CD14-positive monocyte (primary cell): ENCODE data around the gene MOB3B. TPM values are rescaled to one million over a fixed set of nuclear protein-coding genes. Genes with fewer than 3 reads are reported as not detected.
A peak's percentile ranks its signal among the peaks of the same experiment; 100 is the strongest.

Experiments used
- DNase-seq, 3 donors: peaks; one replicate each; pipeline ENCODE4 v3.0.0-alpha.2; 2011 to 2022
- H2AFZ ChIP-seq: 2 replicates; pipeline ENCODE4 v1.6.0; 2012; ENCODE audit warnings: mild to moderate bottlenecking, low read depth, low read length, inconsistent platforms; ENCODE audit not compliant: insufficient read depth, poor library complexity, severe bottlenecking
- H3K27ac ChIP-seq, 2 donors: 1 replicate in 1 of 2; 2 replicates in 1 of 2; pipeline ENCODE4 v1.5.1; 2012 to 2013; ENCODE audit warnings: low read length in 2 of 2, control low read depth in 1 of 2, inconsistent platforms in 1 of 2, low read depth in 1 of 2, mild to moderate bottlenecking in 1 of 2
- H3K27me3 ChIP-seq, 2 donors: one replicate each; pipeline versions ENCODE4 v1.6.0 to v1.6.1; 2011 to 2013; ENCODE audit warnings: low read length in 2 of 2; ENCODE audit not compliant: control insufficient read depth in 2 of 2, insufficient read depth in 2 of 2
- H3K36me3 ChIP-seq, 2 donors: replicated peaks in 1 of 2; 1 replicate in 1 of 2; 2 replicates in 1 of 2; pipeline versions ENCODE4 v1.5.1 to v1.6.1; 2012 to 2013; ENCODE audit warnings: low read length in 2 of 2, control low read depth in 1 of 2, inconsistent platforms in 1 of 2, mild to moderate bottlenecking in 1 of 2; ENCODE audit not compliant: insufficient read depth in 2 of 2, control insufficient read depth in 1 of 2
- H3K4me1 ChIP-seq, 2 donors: 1 replicate in 1 of 2; 2 replicates in 1 of 2; pipeline versions ENCODE4 v1.5.1 to v1.6.1; 2012 to 2013; ENCODE audit warnings: low read length in 2 of 2, control low read depth in 1 of 2, inconsistent platforms in 1 of 2, mild to moderate bottlenecking in 1 of 2, moderate library complexity in 1 of 2; ENCODE audit not compliant: insufficient read depth in 2 of 2, control insufficient read depth in 1 of 2
- H3K4me2 ChIP-seq: replicated peaks from 2 replicates; pipeline ENCODE3; 2012; ENCODE audit warnings: low read length, moderate library complexity, mild to moderate bottlenecking; ENCODE audit not compliant: poor library complexity, severe bottlenecking; ENCODE audit errors: extremely low read depth
- H3K4me3 ChIP-seq, 3 experiments: fragments of 200-600 bp in 1 of 3; sonication (generic) in 1 of 3; replicated peaks in 1 of 3; 1 replicate in 2 of 3; 2 replicates in 1 of 3; pipeline ENCODE4 v1.5.1; 2011 to 2013; ENCODE audit warnings: low read length in 3 of 3, mild to moderate bottlenecking in 3 of 3, control low read depth in 2 of 3, low read depth in 2 of 3, inconsistent platforms in 1 of 3, moderate library complexity in 1 of 3
- H3K79me2 ChIP-seq: 2 replicates; pipeline ENCODE4 v1.6.0; 2012; ENCODE audit warnings: mild to moderate bottlenecking, control low read depth, inconsistent platforms, low read length, moderate library complexity; ENCODE audit not compliant: insufficient read depth
- H3K9ac ChIP-seq: 2 replicates; pipeline ENCODE4 v1.6.0; 2017; ENCODE audit warnings: low read length, mild to moderate bottlenecking; ENCODE audit not compliant: insufficient read depth, poor library complexity, severe bottlenecking
- H3K9me3 ChIP-seq, 2 donors: replicated peaks in 1 of 2; 1 replicate in 1 of 2; 2 replicates in 1 of 2; pipeline versions ENCODE4 v1.5.1 to v1.6.1; 2012 to 2013; ENCODE audit warnings: low read length in 2 of 2, control low read depth in 1 of 2; ENCODE audit not compliant: control insufficient read depth in 1 of 2, insufficient read depth in 1 of 2
- H4K20me1 ChIP-seq: 2 replicates; pipeline ENCODE4 v1.6.0; 2012; ENCODE audit warnings: mild to moderate bottlenecking, low read length, control low read depth, moderate library complexity; ENCODE audit not compliant: insufficient read depth
- H3K27ac Mint-ChIP-seq, 7 donors: one replicate each; pipeline ENCODE4 v1.8.0; 2020; ENCODE audit warnings: mild to moderate bottlenecking in 7 of 7, mixed read lengths in 7 of 7, moderate library complexity in 6 of 7, inconsistent platforms in 2 of 7
- H3K27me3 Mint-ChIP-seq, 3 donors: one replicate each; pipeline ENCODE4 v1.8.0; 2021 to 2022; ENCODE audit warnings: low read depth in 3 of 3, mild to moderate bottlenecking in 3 of 3, mixed read lengths in 3 of 3, moderate library complexity in 3 of 3, inconsistent platforms in 1 of 3
- H3K36me3 Mint-ChIP-seq, 2 donors: one replicate each; pipeline ENCODE4 v1.8.0; 2020; ENCODE audit warnings: mixed read lengths in 2 of 2, inconsistent platforms in 1 of 2, mild to moderate bottlenecking in 1 of 2
- H3K4me1 Mint-ChIP-seq: one replicate; pipeline ENCODE4 v1.8.0; 2020; ENCODE audit warnings: mild to moderate bottlenecking, mixed read lengths
- H3K4me3 Mint-ChIP-seq, 2 donors: one replicate each; pipeline ENCODE4 v1.8.0; 2020; ENCODE audit warnings: mild to moderate bottlenecking in 2 of 2, mixed read lengths in 2 of 2, moderate library complexity in 1 of 2
- H3K9me3 Mint-ChIP-seq, 7 donors: one replicate each; pipeline ENCODE4 v1.8.0; 2020 to 2022; ENCODE audit warnings: mixed read lengths in 7 of 7, mild to moderate bottlenecking in 6 of 7, moderate library complexity in 6 of 7, inconsistent platforms in 2 of 7
- WGBS: methylation state at CpG from one replicate; pipeline ENCODE4 v1.1.5; 2013; ENCODE audit warnings: missing lambda C conversion rate; ENCODE audit not compliant: insufficient coverage; 5-methylcytosine and 5-hydroxymethylcytosine counted together
- intact Hi-C, 2 donors: fragments of 100-400 bp; cut with micrococcal nuclease; formaldehyde crosslinking; loops; one replicate each; pipeline versions ENCODE4 v1.15.0 to v1.15.1; 2023
- polyA plus RNA-seq, 3 donors: library from polyadenylated mRNA; depleted of rRNA in 1 of 3; unstranded in 2 of 3; stranded (reverse) in 1 of 3; fragments of 300-500 nt in 2 of 3; fragments of >200 nt in 1 of 3; fragmentation: Illumina TruSeq in 2 of 3; gene quantifications; 1 replicate in 2 of 3; 2 replicates in 1 of 3; pipeline ENCODE4 v1.2.3, GENCODE V29; 2012 to 2021
- TF ChIP-seq, protein P1 (sequence below): fragments of 200-600 bp; IDR thresholded peaks from one replicate; pipeline ENCODE4 v1.8.0; 2022; ENCODE audit warnings: antibody characterized with exemption, mild to moderate bottlenecking

Gene MOB3B
- polyA plus RNA-seq, 3 donors = 1.2 to 2.2 (median 1.4) TPM

DNA sequence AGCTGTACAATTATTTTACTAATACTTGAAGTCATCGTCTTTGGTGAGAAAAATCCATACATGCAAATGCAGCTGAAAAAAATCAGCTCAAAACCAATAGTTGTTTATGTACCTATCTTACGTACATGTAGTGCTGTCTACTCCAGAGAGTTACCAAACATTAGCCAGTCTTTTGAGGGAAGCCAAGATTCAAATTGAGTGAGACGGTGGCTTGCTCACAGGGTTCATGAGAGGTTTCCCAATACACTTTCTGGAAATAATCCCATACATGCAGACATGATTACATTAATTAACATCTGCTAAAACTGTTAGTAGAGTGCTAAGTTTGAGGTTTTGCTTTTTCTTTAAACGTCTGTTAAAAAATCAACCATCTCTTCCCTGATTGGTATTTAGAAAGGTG, 41.4 kb upstream of the MOB3B start:
- DNase-seq = peak in 2 of 3 donors; percentile 50 to 51
- Histone ChIP-seq H3K27me3 (no peaks in the 10 kb centered on the region), H3K27ac (peak overlapping the region; percentile 99 to 100), H3K36me3 (peaks cover 8 to 25% of the 10 kb centered on the region in 2 donors), H3K4me1 (peaks cover 61 to 73% of the 10 kb centered on the region in 2 donors), H2AFZ (no peak overlapping the region), H3K79me2 (peaks cover 71% of the 10 kb centered on the region), H3K4me2 (peak overlapping the region; percentile 80), H3K9ac (peak overlapping the region; percentile 100), H3K4me3 (peak overlapping the region; percentile 78 to 95 (median 88)), H3K9me3 (peaks cover 0 to 6% of the 10 kb centered on the region in 2 donors), H4K20me1 (no peaks in the 10 kb centered on the region)
- Mint-ChIP-seq H3K27ac (peak overlapping the region; percentile 87 to 100 (median 100)), H3K4me3 (peak overlapping the region; percentile 88 to 89), H3K27me3 (peaks cover 0 to 4% (median 1%) of the 10 kb centered on the region in 3 donors), H3K36me3 (peaks cover 36 to 37% of the 10 kb centered on the region in 2 donors), H3K4me1 (peaks cover 66% of the 10 kb centered on the region), H3K9me3 (peaks cover 0 to 9% (median 3%) of the 10 kb centered on the region in 7 donors)
- TF ChIP-seq, protein P1, sequence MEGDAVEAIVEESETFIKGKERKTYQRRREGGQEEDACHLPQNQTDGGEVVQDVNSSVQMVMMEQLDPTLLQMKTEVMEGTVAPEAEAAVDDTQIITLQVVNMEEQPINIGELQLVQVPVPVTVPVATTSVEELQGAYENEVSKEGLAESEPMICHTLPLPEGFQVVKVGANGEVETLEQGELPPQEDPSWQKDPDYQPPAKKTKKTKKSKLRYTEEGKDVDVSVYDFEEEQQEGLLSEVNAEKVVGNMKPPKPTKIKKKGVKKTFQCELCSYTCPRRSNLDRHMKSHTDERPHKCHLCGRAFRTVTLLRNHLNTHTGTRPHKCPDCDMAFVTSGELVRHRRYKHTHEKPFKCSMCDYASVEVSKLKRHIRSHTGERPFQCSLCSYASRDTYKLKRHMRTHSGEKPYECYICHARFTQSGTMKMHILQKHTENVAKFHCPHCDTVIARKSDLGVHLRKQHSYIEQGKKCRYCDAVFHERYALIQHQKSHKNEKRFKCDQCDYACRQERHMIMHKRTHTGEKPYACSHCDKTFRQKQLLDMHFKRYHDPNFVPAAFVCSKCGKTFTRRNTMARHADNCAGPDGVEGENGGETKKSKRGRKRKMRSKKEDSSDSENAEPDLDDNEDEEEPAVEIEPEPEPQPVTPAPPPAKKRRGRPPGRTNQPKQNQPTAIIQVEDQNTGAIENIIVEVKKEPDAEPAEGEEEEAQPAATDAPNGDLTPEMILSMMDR = no peak
- intact Hi-C loops = loop anchor here (5.0 to 10.0 kb wide), 4 partner anchors 44 to 134 kb away; partner anchors contain the start of gene MOB3B (in 1 of the 2)
- whole genome bisulfite sequencing = no CpG with 5 or more reads among the region's 4 CpGs

GRCh38 chr9:27569406-27569805, 39.8 kb upstream of the MOB3B start:
- H3K79me2 ChIP-seq = peaks cover 80% of the 10 kb centered on the region
- H3K9me3 ChIP-seq = no peaks in the 10 kb centered on the region
- no CpG with 5 or more reads among the region's 2 CpGs for WGBS
- DNase-seq = no peak
- no peaks in the 10 kb centered on the region for H4K20me1 ChIP-seq
- H3K27ac ChIP-seq = peak overlapping the region in 1 of 2 donors; percentile 33
- no peak overlapping the region for H2AFZ ChIP-seq
- H3K4me1 ChIP-seq = peaks cover 71 to 85% of the 10 kb centered on the region in 2 donors
- peaks cover 0 to 2% (median 0%) of the 10 kb centered on the region in 7 donors for H3K9me3 Mint-ChIP-seq
- H3K9ac ChIP-seq = no peak overlapping the region
- H3K4me2 ChIP-seq = peak overlapping the region; percentile 80
- peaks cover 67% of the 10 kb centered on the region for H3K4me1 Mint-ChIP-seq
- peaks cover 8 to 33% of the 10 kb centered on the region in 2 donors for H3K36me3 ChIP-seq
- H3K27me3 Mint-ChIP-seq = peaks cover 0 to 4% (median 1%) of the 10 kb centered on the region in 3 donors
- no peak overlapping the region for H3K4me3 Mint-ChIP-seq
- TF ChIP-seq, protein P1 = no peak
- no peaks in the 10 kb centered on the region for H3K27me3 ChIP-seq
- H3K4me3 ChIP-seq = peak overlapping the region in 1 of 3 experiments; percentile 78
- peaks cover 42 to 46% of the 10 kb centered on the region in 2 donors for H3K36me3 Mint-ChIP-seq
- intact Hi-C loops = no loop called here
- no peak overlapping the region for H3K27ac Mint-ChIP-seq
